Breast epithelium (tissue), 3 donors: ENCODE results near the gene P2RX2.

Source experiments
- CTCF ChIP-seq, 3 donors: fragments of 450-650 bp; IDR thresholded peaks; one replicate each; pipeline ENCODE4 v1.5.1; 2016 to 2017; ENCODE audit warnings: antibody characterized with exemption in 3 of 3, mild to moderate bottlenecking in 3 of 3, moderate library complexity in 3 of 3
- POLR2A ChIP-seq: fragments of 450-650 bp; IDR thresholded peaks from one replicate; pipeline ENCODE4 v1.6.1; 2016; ENCODE audit warnings: antibody characterized with exemption, mild to moderate bottlenecking, moderate library complexity
- POLR2AphosphoS5 ChIP-seq, 3 donors: sonication (generic); formaldehyde crosslinking; IDR thresholded peaks; one replicate each; pipeline ENCODE4 v1.6.1; 2017; ENCODE audit warnings: antibody characterized with exemption in 3 of 3

GRCh38 chr12:132662901-132663755 is 44.6 kb downstream of the P2RX2 start:
- TF ChIP-seq CTCF (IDR thresholded peaks at IDR 0.05) (no peak), POLR2AphosphoS5 (IDR thresholded peaks at IDR 0.05) (no peak), POLR2A (no peak)
